Endodermal cell (in vitro differentiated cells): Measurements from ENCODE around the gene NTRK2. TPM values are rescaled to one million over a fixed set of nuclear protein-coding genes. Genes with fewer than 3 reads are reported as not detected.

ENCODE experiments used
- DNase-seq: peaks from one replicate; pipeline ENCODE4 v3.0.0-alpha.2; 2017
- H3K27ac ChIP-seq: 2 replicates; pipeline ENCODE4 v1.5.1; 2013; ENCODE audit warnings: mild to moderate bottlenecking, low read depth, low read length, moderate library complexity
- H3K27me3 ChIP-seq: 2 replicates; pipeline ENCODE4 v1.6.1; 2013; ENCODE audit warnings: mild to moderate bottlenecking, low read length, moderate library complexity; ENCODE audit not compliant: insufficient read depth, control insufficient read depth, poor library complexity, severe bottlenecking
- H3K36me3 ChIP-seq: 2 replicates; pipeline ENCODE4 v1.7.0; 2013; ENCODE audit warnings: mild to moderate bottlenecking, low read length, moderate library complexity; ENCODE audit not compliant: control insufficient read depth, insufficient read depth
- H3K4me1 ChIP-seq: one replicate; pipeline ENCODE4 v1.7.0; 2013; ENCODE audit warnings: low read length; ENCODE audit not compliant: control insufficient read depth, insufficient read depth
- H3K4me3 ChIP-seq: 2 replicates; pipeline ENCODE4 v1.5.1; 2013; ENCODE audit warnings: mild to moderate bottlenecking, low read length, moderate library complexity
- H3K9ac ChIP-seq: 2 replicates; pipeline ENCODE4 v1.6.1; 2013; ENCODE audit warnings: mild to moderate bottlenecking, low read length, moderate library complexity; ENCODE audit not compliant: poor library complexity, severe bottlenecking; ENCODE audit errors: extremely low read depth
- H3K9me3 ChIP-seq: 2 replicates; pipeline ENCODE4 v1.6.1; 2013; ENCODE audit warnings: mild to moderate bottlenecking, low read length, moderate library complexity; ENCODE audit not compliant: control insufficient read depth
- H3K27ac Mint-ChIP-seq: 2 replicates; pipeline ENCODE4 v1.8.0; 2020; ENCODE audit warnings: mixed read lengths
- H3K27me3 Mint-ChIP-seq: 2 replicates; pipeline ENCODE4 v1.8.0; 2021; ENCODE audit warnings: mild to moderate bottlenecking, mixed read lengths; ENCODE audit not compliant: insufficient read depth
- H3K36me3 Mint-ChIP-seq: 2 replicates; pipeline ENCODE4 v1.8.0; 2020; ENCODE audit warnings: low read depth, mixed read lengths
- H3K4me1 Mint-ChIP-seq: 2 replicates; pipeline ENCODE4 v1.8.0; 2020; ENCODE audit warnings: mixed read lengths
- H3K4me3 Mint-ChIP-seq: 2 replicates; pipeline ENCODE4 v1.8.0; 2020; ENCODE audit warnings: mild to moderate bottlenecking, moderate library complexity, mixed read lengths
- H3K9me3 Mint-ChIP-seq: 2 replicates; pipeline ENCODE4 v1.8.0; 2020; ENCODE audit warnings: mild to moderate bottlenecking, mixed read lengths
- CTCF ChIP-seq: fragments of 200-600 bp; sonication (generic); conservative IDR thresholded peaks from 2 replicates; pipeline ENCODE4 v1.5.0; 2021; ENCODE audit warnings: antibody characterized with exemption, mild to moderate bottlenecking
- WGBS, 2 experiments: methylation state at CpG; one replicate each; pipeline versions ENCODE4 v1.1.5 to v1.1.7; 2013; ENCODE audit warnings: missing lambda C conversion rate in 2 of 2, mixed read lengths in 1 of 2; ENCODE audit not compliant: insufficient coverage in 1 of 2, insufficient read length in 1 of 2; 5-methylcytosine and 5-hydroxymethylcytosine counted together
- total RNA-seq, 2 donors: library from RNA; stranded (reverse); fragmentation: NEBNext Ultra II Directional in 1 of 2; extraction: Animal tissue kit (Norgen Biotek cat#: 25700) in 1 of 2; gene quantifications; 2 replicates in 1 of 2; 3 replicates in 1 of 2; pipeline ENCODE4 v1.2.1, GENCODE V29; 2021

Gene NTRK2
- total RNA-seq, 2 donors from 2014 or later = 0.09 to 0.18 TPM

DNA sequence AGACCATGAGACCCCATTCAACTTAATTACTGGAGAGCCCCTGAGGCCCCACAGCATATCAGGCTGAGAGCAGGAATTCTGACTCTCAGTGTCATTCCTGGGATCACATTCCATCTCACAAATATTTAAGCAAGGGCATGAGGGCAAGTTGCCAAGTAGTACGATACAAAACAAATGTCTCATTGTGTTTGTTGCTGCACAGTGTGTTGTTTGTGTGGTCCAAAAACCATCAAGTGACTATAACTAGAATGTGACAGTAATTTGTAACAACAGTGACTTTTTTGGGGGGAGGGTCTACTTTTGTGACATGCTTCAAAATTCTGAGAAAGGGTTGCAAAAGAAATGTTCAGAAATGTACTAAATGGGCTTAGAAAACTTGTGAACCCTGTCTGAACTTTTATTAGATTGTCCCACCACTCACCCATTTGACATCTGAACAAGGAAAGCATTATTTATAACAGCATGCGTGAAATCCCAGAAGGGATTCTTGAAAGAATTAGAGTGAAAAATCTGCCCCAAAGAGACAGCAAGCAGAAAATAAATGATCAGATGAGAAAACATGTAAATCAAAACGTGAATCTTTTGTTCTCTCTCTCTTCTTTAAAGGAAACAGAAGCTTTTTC, 347.0 kb downstream of the NTRK2 start:
- no peaks in the 10 kb centered on the region for H3K4me1 ChIP-seq
- DNase-seq = no peak
- 69 to 80% methylated on average over 2 to 3 of the region's 3 CpGs for WGBS, 2 experiments
- no peaks in the 10 kb centered on the region for H3K27me3 ChIP-seq
- peak overlapping the region; percentile 48 for H3K27ac ChIP-seq
- Mint-ChIP-seq H3K4me1 (no peaks in the 10 kb centered on the region), H3K4me3 (no peak overlapping the region), H3K27me3 (peaks cover 15% of the 10 kb centered on the region), H3K36me3 (no peaks in the 10 kb centered on the region), H3K9me3 (no peaks in the 10 kb centered on the region), H3K27ac (no peak overlapping the region)
- H3K36me3 ChIP-seq = no peaks in the 10 kb centered on the region
- H3K9ac ChIP-seq = no peak overlapping the region
- TF ChIP-seq CTCF = no peak
- no peaks in the 10 kb centered on the region for H3K9me3 ChIP-seq
- H3K4me3 ChIP-seq = no peak overlapping the region

GRCh38 chr9:85020791-85021190, 351.3 kb downstream of the NTRK2 start:
- H3K27me3 ChIP-seq = no peaks in the 10 kb centered on the region
- H3K9ac ChIP-seq = no peak overlapping the region
- no peak overlapping the region for H3K4me3 ChIP-seq
- DNase-seq = no peak
- no peaks in the 10 kb centered on the region for H3K36me3 Mint-ChIP-seq
- no peak overlapping the region for H3K27ac ChIP-seq
- peaks cover 13% of the 10 kb centered on the region for H3K27me3 Mint-ChIP-seq
- H3K9me3 Mint-ChIP-seq = no peaks in the 10 kb centered on the region
- H3K4me3 Mint-ChIP-seq = no peak overlapping the region
- no peak overlapping the region for H3K27ac Mint-ChIP-seq
- H3K4me1 ChIP-seq = no peaks in the 10 kb centered on the region
- H3K4me1 Mint-ChIP-seq = no peaks in the 10 kb centered on the region
- H3K9me3 ChIP-seq = no peaks in the 10 kb centered on the region
- TF ChIP-seq CTCF = no peak
- 99 to 100% methylated on average over 2 of the region's 2 CpGs for whole genome bisulfite sequencing, 2 experiments
- H3K36me3 ChIP-seq = no peaks in the 10 kb centered on the region

DNA sequence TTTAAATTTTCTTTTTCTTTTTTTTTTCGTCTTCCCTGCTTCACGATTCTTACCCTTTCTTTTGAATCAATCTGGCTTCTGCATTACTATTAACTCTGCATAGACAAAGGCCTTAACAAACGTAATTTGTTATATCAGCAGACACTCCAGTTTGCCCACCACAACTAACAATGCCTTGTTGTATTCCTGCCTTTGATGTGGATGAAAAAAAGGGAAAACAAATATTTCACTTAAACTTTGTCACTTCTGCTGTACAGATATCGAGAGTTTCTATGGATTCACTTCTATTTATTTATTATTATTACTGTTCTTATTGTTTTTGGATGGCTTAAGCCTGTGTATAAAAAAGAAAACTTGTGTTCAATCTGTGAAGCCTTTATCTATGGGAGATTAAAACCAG, 352.2 kb downstream of the NTRK2 start:
- no peak for DNase-seq
- Mint-ChIP-seq H3K9me3 (no peaks in the 10 kb centered on the region), H3K4me1 (no peaks in the 10 kb centered on the region)

More for the DNA sequence above, 352.2 kb downstream of the NTRK2 start:
- Mint-ChIP-seq H3K36me3 (no peaks in the 10 kb centered on the region), H3K27me3 (peaks cover 11% of the 10 kb centered on the region), H3K27ac (no peak overlapping the region), H3K4me3 (no peak overlapping the region)
- H3K9ac ChIP-seq = no peak overlapping the region
- no peaks in the 10 kb centered on the region for H3K9me3 ChIP-seq
- H3K36me3 ChIP-seq = no peaks in the 10 kb centered on the region
- 92 to 95% methylated on average over 2 to 3 of the region's 4 CpGs for WGBS, 2 experiments
- no peaks in the 10 kb centered on the region for H3K4me1 ChIP-seq
- no peak overlapping the region for H3K4me3 ChIP-seq
- no peaks in the 10 kb centered on the region for H3K27me3 ChIP-seq
- no peak for TF ChIP-seq CTCF
- H3K27ac ChIP-seq = no peak overlapping the region
